NCI-H526 (cell line): ENCODE results near the gene ZNF628.

Experiments used
- DNase-seq, 2 experiments: peaks; one replicate each; lab custom pipeline; 2025; lab: John Stamatoyannopoulos, UW

ZNF628 gene

GRCh38 chr19:55451163-55451964, 25.1 kb upstream of the ZNF628 start:
- DNase-seq, result peak in 1 of 2 experiments; percentile 71

GRCh38 chr19:55451965-55452748, 24.3 kb upstream of the ZNF628 start:
- peak in 1 of 2 experiments; percentile 71 for DNase-seq

DNA sequence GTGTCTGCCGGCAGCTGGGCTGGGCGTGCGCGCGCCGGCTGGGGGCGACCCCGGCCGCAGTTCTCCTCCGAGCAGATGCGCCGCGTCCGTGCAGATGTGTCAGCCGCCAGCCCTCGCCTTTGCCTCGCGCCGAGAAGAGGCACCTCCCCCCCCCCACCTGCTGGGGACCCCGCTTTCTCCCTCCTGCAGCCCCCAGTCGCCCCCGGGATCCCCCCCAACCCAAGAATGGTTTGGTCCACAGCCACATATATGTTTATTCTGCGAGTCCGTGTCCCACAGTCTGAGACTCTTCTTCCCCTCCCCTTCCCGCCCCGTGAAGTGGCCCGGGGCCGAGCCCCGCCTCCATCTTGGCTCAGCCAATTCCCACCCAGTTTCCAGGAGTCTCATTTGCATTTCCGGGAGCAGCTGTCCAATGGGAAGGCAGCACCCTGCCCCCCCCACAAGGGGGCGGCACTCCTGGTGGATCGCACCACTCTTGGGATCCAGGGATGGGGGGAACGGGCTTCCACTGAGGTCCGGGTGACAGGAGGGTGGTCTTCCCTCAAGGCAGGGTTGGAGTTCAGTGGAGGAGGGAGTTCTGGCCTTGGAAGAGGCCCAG, 23.6 kb upstream of the ZNF628 start:
- DNase-seq, result peak; percentile 86 to 96

- no peak for DNase-seq
These were observed 22.7 kb upstream of the ZNF628 start for GRCh38 chr19:55453511-55454260.

GRCh38 chr19:55454787-55455243, 21.6 kb upstream of the ZNF628 start:
- DNase-seq, result peak in 1 of 2 experiments; percentile 74

GRCh38 chr19:55455576-55456235, 20.7 kb upstream of the ZNF628 start:
- no peak for DNase-seq

- no peak for DNase-seq
These were observed 20.1 kb upstream of the ZNF628 start for GRCh38 chr19:55456347-55456746.

DNA sequence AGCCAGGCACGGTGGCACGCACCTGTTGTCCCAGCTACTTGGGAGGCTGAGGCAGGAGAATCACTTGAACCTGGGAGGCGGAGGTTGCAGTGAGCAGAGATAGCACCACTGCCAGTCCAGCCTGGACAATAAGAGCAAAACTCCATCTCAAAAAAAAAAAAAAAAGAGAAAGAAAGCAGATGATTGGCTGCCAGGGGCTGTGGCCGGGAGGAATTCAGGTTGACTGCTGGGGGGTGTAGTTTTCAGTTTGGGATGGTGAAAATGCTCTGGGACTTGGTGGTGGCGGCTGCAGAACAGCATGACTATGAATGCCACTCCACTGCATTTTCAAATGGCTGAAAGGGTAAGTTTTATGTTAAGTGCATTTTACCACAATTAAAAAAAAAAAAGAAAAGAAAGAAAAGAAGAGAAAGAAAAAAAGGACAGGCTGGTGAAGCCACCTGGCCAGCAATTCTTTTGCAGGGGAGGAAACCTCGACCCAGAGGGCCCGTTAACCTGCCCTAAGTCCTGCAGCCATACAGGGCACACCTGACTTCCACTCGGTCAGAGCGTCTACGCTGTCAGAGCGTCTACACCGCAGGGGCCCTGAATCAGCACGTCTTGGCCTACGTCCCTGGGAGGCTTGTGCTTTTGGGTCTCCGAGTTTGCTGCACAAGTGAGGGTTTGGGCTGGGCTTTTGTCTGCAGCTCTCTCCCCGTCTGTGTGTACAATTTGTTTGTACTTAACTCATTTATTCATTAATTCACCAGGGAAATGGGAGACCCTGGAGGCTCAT, 18.5 kb upstream of the ZNF628 start:
- no peak for DNase-seq

DNA sequence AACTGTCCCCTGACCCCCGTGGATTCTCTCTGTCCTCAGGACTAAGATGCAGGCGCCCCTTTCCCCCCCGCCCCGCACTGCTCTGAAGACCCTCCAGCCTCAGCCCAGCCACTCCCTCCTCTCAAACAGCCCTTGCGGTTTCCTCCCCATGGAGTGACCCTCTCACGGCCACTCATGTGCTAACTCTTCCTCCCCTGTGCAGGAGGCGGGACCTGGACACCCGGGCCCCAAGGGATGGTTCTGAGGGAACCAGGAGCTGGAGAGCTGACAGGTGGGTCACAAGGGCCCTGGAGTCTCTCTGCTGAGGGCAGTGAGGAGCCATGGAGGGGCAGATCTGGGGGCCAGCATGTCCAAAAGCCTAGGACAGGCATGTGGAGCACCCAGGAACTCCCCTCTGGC, 16.9 kb upstream of the ZNF628 start:
- DNase-seq, result no peak

GRCh38 chr19:55459950-55460657, 16.3 kb upstream of the ZNF628 start:
- no peak for DNase-seq

- DNase-seq, result peak; percentile 54 to 92
These were observed 15.7 kb upstream of the ZNF628 start for GRCh38 chr19:55460670-55461258.

- DNase-seq, result peak; percentile 99 to 100
These were observed 15.0 kb upstream of the ZNF628 start, which contains the start of gene ISOC2 for GRCh38 chr19:55461259-55461973. TSS of gene ISOC2 (minus strand) at chr19:55461642. CDS start at chr19:55456486, 5,156 bp downstream.

DNA sequence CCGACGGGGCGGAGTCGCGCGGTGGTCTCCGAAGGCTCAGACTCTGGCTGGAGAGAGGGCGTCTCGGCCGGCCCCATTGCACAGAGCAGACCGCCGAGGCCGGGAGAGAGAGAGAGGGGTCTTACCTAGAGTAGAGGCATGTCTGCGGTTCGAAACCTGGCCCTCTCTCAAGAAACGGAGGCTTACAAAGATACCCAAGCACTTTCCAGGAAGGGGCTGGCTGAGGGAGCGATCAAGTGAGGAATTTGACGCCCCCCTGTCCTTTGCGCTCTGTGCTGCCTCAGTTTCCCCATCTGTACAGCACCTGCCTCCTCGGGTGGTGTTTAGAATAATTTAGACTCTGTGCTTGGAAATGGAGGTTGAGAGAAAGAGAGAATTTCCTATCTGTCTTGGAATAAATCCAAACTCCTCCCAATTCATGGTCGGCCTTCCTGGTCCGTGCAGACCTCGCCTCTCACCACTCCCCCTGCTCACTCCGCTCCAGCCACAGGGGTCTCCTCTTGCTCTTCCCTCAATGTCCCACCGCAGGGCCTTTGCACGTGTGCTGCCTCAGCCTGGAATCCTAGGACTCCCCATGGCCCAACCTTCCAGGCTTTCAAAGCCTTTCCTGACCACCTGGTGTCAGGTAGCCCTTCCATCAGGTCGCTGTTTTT, 14.3 kb upstream of the ZNF628 start:
- DNase-seq, result no peak

GRCh38 chr19:55462722-55463121, 13.7 kb upstream of the ZNF628 start:
- no peak for DNase-seq

- no peak for DNase-seq
These were observed 12.8 kb upstream of the ZNF628 start for GRCh38 chr19:55463583-55464031.

GRCh38 chr19:55464039-55464661, 12.3 kb upstream of the ZNF628 start:
- no peak for DNase-seq

GRCh38 chr19:55464662-55465054, 11.8 kb upstream of the ZNF628 start, which contains the start of gene C19orf85:
TSS of gene C19orf85 (minus strand) at chr19:55464751. CDS start at chr19:55464554, 197 bp downstream.
- DNase-seq, result no peak
